DMS53 (cell line): ENCODE results near the gene KCNQ1.

Experiments used
- DNase-seq: peaks from one replicate; lab custom pipeline; 2025; lab: John Stamatoyannopoulos, UW

KCNQ1 gene

GRCh38 chr11:2796508-2797113 lies 351.8 kb downstream of the KCNQ1 start:
- no peak for DNase-seq

GRCh38 chr11:2797121-2797711 lies 352.4 kb downstream of the KCNQ1 start:
- no peak for DNase-seq

DNA sequence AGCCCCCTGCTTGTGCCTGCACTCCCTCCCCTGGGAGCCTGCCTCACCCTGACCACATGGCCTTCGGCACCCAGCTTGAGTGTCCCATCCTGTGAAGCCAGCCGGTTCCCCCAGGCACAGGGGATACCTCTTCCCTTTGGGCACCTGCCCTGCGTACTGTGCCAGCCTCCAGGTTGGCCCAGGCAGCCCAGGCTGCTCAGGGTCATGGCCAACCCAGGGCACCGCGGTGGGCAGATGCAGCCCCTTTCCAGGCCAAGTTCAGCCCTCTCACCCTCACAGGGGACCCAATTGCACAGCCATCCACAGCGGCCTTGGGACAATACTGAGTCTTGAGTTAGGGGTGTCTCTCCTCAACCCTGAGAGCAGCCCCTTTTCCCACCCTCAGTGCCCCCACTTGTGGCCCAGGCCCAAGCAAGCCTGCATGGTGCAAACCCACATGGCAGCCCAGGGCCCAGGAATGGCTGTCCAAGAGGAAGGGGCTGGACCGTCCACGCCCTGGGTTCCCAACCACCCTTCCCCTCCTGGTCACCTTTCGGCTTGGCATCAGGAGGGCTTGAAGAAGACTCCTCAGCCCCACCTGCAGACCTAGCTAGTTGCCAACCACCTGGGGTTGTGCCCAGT lies 353.0 kb downstream of the KCNQ1 start:
- DNase-seq: no peak

GRCh38 chr11:2798951-2799761 lies 354.3 kb downstream of the KCNQ1 start:
- DNase-seq: no peak

DNA sequence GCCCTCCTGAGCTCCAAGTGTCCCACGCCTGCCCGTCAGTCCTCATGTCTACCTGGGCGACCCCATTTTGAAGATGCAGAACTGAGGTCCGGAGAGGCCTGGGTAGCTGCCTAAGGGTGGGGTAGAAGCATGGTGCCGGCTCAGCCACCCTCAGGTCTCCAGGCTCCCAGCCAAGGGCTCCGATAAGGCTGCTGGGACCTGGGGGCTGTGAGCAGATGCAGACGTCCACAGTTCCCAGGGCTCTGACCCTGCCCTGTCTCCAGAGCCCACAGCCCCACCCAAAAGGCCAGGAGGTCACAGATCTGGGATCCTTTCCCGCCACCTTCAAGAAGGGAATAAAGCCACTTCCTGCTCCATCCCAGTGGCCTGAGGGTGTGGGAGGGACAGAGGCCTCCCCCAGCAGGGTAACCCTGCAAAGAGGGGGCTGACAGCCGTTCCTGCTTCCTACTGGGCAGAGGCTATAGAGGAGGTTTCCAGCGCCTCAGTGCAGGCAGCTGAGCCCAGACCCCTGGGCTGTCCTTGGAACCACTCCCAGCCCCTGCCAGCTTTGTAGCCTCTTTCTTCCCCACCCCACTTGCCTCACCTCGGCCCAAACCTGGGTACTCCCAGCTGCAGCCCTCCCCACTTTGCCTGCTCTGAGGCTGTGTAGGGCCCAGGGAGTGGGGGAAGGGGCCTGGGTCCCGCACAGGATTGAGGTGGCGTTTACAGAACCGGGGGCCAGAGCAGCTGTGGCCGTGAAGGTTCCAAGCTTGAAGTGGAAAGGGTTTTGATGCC lies 355.3 kb downstream of the KCNQ1 start:
- DNase-seq: no peak

GRCh38 chr11:2800655-2801531 lies 356.1 kb downstream of the KCNQ1 start:
- no peak for DNase-seq

DNA sequence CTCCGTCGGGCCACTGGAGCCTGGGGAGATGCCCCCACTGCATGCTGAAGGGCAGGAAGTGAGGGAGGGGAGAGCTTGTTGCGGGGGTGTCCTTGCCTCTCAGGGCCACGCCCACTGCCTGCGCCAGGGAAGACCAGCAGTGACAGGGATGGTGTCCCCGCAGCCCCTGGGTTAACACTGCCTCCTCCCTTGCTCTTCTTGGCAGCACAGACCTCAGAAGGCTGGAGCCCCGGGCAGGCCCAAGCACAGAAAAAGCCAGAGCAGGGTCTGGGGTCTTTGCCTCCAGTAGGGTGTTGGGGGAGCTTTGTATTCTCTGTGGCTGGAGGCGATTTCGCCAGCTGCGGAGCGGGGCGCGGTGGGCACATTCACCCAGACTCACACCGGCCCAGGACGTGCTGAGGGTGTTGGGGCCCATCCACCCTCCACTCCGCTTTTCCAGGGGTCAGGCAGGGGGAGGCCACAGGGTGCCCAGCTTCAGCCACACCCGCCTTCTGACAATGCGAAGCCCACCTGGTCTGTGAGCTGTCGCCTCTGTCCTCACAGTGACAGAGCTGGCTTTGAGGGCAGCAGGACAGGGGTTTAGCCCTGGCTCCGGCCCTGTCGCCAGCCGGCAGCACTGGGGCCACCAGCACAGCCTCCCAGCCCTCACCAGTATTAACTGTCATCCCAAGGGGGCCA lies 357.0 kb downstream of the KCNQ1 start:
- no peak for DNase-seq

- DNase-seq: no peak
These were observed 357.8 kb downstream of the KCNQ1 start for GRCh38 chr11:2802389-2803185.

DNA sequence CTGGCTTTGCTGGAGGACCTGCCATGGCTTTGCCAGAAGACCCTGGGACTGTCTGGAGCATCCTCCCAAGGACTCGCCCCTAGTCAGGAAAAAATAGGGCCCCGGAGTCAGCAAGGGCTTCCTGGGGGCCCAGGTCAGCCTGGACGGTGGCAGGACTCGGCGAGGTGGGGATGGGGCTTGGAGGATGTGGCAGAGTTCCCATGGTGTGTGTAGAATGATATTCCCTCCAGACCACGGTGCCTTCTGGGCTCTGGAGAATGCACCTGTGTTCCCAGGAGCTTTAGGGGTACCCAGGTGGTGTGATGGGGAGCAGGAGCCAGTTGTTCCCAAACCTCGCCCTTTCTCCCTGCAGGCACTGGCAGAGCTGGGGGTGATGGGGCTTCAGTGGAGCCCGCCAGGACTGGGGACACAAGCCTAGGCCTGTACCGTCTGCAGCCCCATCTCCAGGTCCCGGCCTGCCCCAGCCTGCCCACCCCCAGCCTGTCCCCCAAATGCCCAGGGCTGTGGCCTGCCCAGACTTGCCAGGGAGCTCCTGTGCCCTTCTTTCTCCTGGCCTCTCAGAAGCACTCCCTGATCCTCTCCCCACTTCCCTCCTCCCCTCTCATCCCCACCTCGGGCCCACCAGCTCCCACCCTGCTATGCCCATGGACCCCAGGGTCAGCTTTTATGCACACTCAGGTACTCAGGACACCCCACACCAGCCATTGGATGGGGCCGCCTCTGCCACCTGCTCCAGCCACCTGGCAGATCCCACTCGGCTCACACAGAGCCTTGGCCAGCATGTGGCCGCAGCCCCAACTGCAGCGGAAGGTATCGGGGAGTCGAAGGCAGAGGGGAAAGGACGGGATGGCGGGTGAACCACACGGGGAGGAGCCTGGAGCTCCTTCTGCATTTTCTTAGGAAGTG lies 358.6 kb downstream of the KCNQ1 start:
- no peak for DNase-seq

- no peak for DNase-seq
These were observed 359.4 kb downstream of the KCNQ1 start for GRCh38 chr11:2804189-2804588.

- no peak for DNase-seq
These were observed 360.0 kb downstream of the KCNQ1 start for GRCh38 chr11:2804701-2805387.

GRCh38 chr11:2805388-2806056 lies 360.7 kb downstream of the KCNQ1 start:
- no peak for DNase-seq

- DNase-seq: no peak
These were observed 361.7 kb downstream of the KCNQ1 start for GRCh38 chr11:2806351-2807024.

DNA sequence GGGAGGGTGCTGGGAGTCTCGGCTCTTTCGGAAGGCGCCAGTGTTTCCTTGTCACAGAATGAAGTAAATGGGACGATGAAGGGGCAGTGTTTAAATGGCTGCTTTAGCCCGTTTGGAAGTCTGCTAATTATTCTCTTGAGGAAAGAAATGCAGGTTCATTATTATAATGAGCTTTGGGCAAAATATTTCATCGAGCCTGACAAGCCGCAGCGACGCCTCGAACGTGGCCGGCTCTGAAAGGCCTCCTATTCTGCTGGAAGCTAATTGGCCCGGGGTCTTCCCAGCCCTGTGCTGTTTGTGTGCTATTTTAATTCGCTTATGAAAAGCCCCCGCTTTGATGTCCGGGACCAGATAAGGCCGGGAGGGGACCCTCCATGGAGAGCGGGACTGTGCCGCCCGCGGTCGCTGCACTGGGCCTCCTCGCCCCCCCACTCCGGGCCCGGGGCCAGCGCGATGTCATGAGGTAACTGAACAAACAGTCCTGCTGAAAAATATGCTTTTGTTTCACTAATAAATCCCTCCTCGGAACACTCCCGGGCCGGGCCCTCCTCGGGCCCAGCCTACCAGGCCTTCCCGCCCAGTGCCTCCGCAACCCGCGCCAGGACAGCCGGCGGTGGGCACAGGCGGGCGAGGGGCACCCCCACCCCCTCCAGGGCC lies 362.3 kb downstream of the KCNQ1 start:
- DNase-seq: peak; percentile 58

DNA sequence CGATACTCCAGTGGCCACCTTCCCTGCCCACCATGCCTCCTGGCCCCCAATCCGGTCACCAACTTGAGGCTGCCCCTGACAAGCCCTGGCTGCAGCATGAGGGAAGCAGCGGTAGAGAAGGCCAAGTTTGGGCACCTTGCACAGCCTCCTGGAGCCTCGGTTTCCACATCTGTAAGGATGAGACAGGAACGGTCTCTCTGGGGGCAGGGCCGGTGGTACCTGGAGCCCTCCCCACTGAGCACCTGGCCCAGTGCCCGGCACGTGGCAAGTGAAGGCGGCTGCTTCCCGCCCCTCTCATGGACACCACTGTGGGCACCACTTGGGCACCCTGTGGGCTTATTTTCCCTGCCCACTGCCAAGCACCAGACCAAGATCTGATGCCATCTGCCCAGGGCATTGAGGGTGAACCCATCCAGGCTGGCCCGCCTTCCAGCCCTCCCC lies 363.0 kb downstream of the KCNQ1 start:
- DNase-seq: no peak
